IMR-90 (cell line): ENCODE results near the gene A1CF. TPM values are rescaled to one million over a fixed set of nuclear protein-coding genes. Genes with fewer than 3 reads are reported as not detected.
A peak's percentile ranks its signal among the peaks of the same experiment; 100 is the strongest.
"Not testable (repeated sequence)": the region's sequence is repeated elsewhere in the genome, so short reads cannot be mapped to it uniquely, and the experiment has no call there.

Experiments used
- ATAC-seq: fragments of 200-7000 bp; cut with Tn5 transposase; 2 replicates; pipeline ENCODE4 v1.9.1; 2020; ENCODE audit warnings: low read depth, mild to moderate bottlenecking, moderate library complexity
- BruUV-seq: library from RNA; stranded (reverse); fragments of 400-500 nt; replicated peaks from 2 replicates; lab custom pipeline; 2021; lab: Mats Ljungman, UMichigan
- CTCF ChIA-PET: fragments of 300-600 bp; formaldehyde crosslinking; extraction: SDS; loops from one replicate; lab custom pipeline; 2021; ENCODE audit warnings: antibody characterized with exemption; lab: Yijun Ruan, JAX
- POLR2A ChIA-PET: fragments of 300-600 bp; sonication (Branson Sonifier 250); formaldehyde crosslinking; loops from one replicate; lab custom pipeline; 2022; ENCODE audit warnings: antibody characterized with exemption; ENCODE audit not compliant: unreplicated experiment; lab: Charles Lee
- DNase-seq: peaks from one replicate; pipeline ENCODE4 v3.0.0; 2013
- H2AFZ ChIP-seq: replicated peaks from 2 replicates; pipeline ENCODE3; 2013; ENCODE audit warnings: low read length, mild to moderate bottlenecking; ENCODE audit not compliant: poor library complexity
- H2AK5ac ChIP-seq: 2 replicates; pipeline ENCODE4 v1.6.1; 2013; ENCODE audit warnings: low read depth, low read length, inconsistent platforms
- H2AK9ac ChIP-seq: replicated peaks from 2 replicates; pipeline ENCODE3; 2013; ENCODE audit warnings: mild to moderate bottlenecking, low read depth, low read length, moderate library complexity; ENCODE audit not compliant: poor library complexity
- H2BK120ac ChIP-seq: 2 replicates; pipeline ENCODE4 v1.6.1; 2013; ENCODE audit warnings: low read depth, low read length, inconsistent platforms
- H2BK15ac ChIP-seq: 3 replicates; pipeline ENCODE4 v1.6.1; 2013; ENCODE audit warnings: low read depth, low read length, inconsistent platforms
- H2BK20ac ChIP-seq: 2 replicates; pipeline ENCODE4 v1.6.1; 2013; ENCODE audit warnings: low read depth, mild to moderate bottlenecking, inconsistent platforms, low read length, moderate library complexity
- H2BK5ac ChIP-seq: 2 replicates; pipeline ENCODE4 v1.6.1; 2013; ENCODE audit warnings: mild to moderate bottlenecking, low read depth, low read length, inconsistent platforms; ENCODE audit not compliant: poor library complexity, severe bottlenecking
- H3K14ac ChIP-seq: replicated peaks from 2 replicates; pipeline ENCODE4 v1.6.1; 2013; ENCODE audit warnings: low read depth, low read length, inconsistent platforms
- H3K18ac ChIP-seq: 2 replicates; pipeline ENCODE4 v1.6.1; 2013; ENCODE audit warnings: low read depth, low read length, control low read depth
- H3K23ac ChIP-seq: 2 replicates; pipeline ENCODE4 v1.6.1; 2013; ENCODE audit warnings: low read depth, low read length, inconsistent platforms
- H3K27ac ChIP-seq: 2 replicates; pipeline ENCODE4 v1.5.1; 2013; ENCODE audit warnings: mild to moderate bottlenecking, control low read depth, low read length; ENCODE audit not compliant: insufficient read depth
- H3K27me3 ChIP-seq: 2 replicates; pipeline ENCODE4 v1.6.1; 2013; ENCODE audit warnings: low read length; ENCODE audit not compliant: control insufficient read depth, insufficient read depth
- H3K36me3 ChIP-seq: 2 replicates; pipeline ENCODE4 v1.6.1; 2013; ENCODE audit warnings: low read length, mixed read lengths; ENCODE audit not compliant: control insufficient read depth, insufficient read depth
- H3K4ac ChIP-seq: 2 replicates; pipeline ENCODE4 v1.6.1; 2013; ENCODE audit warnings: low read depth, low read length, inconsistent platforms
- H3K4me1 ChIP-seq: 2 replicates; pipeline ENCODE4 v1.6.1; 2013; ENCODE audit warnings: low read length, mixed read lengths; ENCODE audit not compliant: control insufficient read depth, insufficient read depth
- H3K4me2 ChIP-seq: 2 replicates; pipeline ENCODE4 v1.6.1; 2013; ENCODE audit warnings: low read depth, mild to moderate bottlenecking, control low read depth, low read length, moderate library complexity
- H3K4me3 ChIP-seq: 2 replicates; pipeline ENCODE4 v1.5.1; 2013; ENCODE audit warnings: low read depth, mild to moderate bottlenecking, control low read depth, low read length, moderate library complexity; ENCODE audit not compliant: insufficient read depth
- H3K56ac ChIP-seq: 2 replicates; pipeline ENCODE4 v1.6.1; 2013; ENCODE audit warnings: low read length, inconsistent platforms; ENCODE audit not compliant: insufficient read depth; ENCODE audit errors: extremely low read depth
- H3K79me1 ChIP-seq, 2 experiments: 2 replicates each; pipeline ENCODE4 v1.6.1; 2013; ENCODE audit warnings: low read length in 2 of 2, inconsistent platforms in 1 of 2, low read depth in 1 of 2
- H3K9ac ChIP-seq: 2 replicates; pipeline ENCODE4 v1.6.1; 2013; ENCODE audit warnings: low read depth, low read length, control low read depth
- H3K9me1 ChIP-seq: 2 replicates; pipeline ENCODE4 v1.6.1; 2013; ENCODE audit warnings: low read length, inconsistent platforms; ENCODE audit not compliant: insufficient read depth
- H3K9me3 ChIP-seq: 2 replicates; pipeline ENCODE4 v1.6.1; 2013; ENCODE audit warnings: low read length; ENCODE audit not compliant: control insufficient read depth, insufficient read depth
- H4K20me1 ChIP-seq: 2 replicates; pipeline ENCODE4 v1.6.1; 2013; ENCODE audit warnings: low read length, inconsistent platforms; ENCODE audit not compliant: insufficient read depth
- H4K5ac ChIP-seq: 2 replicates; pipeline ENCODE4 v1.6.1; 2013; ENCODE audit warnings: mild to moderate bottlenecking, low read depth, low read length, control low read depth
- H4K8ac ChIP-seq, 2 experiments: 2 replicates each; pipeline ENCODE4 v1.6.1; 2013; ENCODE audit warnings: low read depth in 2 of 2, low read length in 2 of 2, control low read depth in 1 of 2, inconsistent platforms in 1 of 2
- H4K91ac ChIP-seq: 2 replicates; pipeline ENCODE4 v1.6.1; 2013; ENCODE audit warnings: low read depth, low read length, inconsistent platforms; ENCODE audit not compliant: insufficient read depth
- CEBPB ChIP-seq: IDR thresholded peaks from 2 replicates; pipeline ENCODE4 v1.6.1; 2012; ENCODE audit warnings: low read depth, low read length, improper control_type of control experiment
- CHD1 ChIP-seq: IDR thresholded peaks from 2 replicates; pipeline ENCODE4 v1.6.1; 2012; ENCODE audit warnings: low read depth, low read length, improper control_type of control experiment
- CTCF ChIP-seq: conservative IDR thresholded peaks from 2 replicates; pipeline ENCODE4 v1.5.1; 2012; ENCODE audit warnings: mild to moderate bottlenecking, low read depth, low read length, improper control_type of control experiment
- RAD21 ChIP-seq: IDR thresholded peaks from 2 replicates; pipeline ENCODE4 v1.6.1; 2012; ENCODE audit warnings: low read length, improper control_type of control experiment
- SMC3 ChIP-seq: fragments of 150-350 bp; IDR thresholded peaks from 2 replicates; pipeline ENCODE4 v1.6.1; 2016; ENCODE audit warnings: low read depth, mild to moderate bottlenecking, antibody characterized with exemption, low read length, moderate library complexity
- WGBS, 2 experiments: methylation state at CpG; one replicate each; pipeline versions ENCODE4 v1.1.5 to v1.1.7; 2013; ENCODE audit warnings: missing lambda C conversion rate in 2 of 2; ENCODE audit not compliant: insufficient read length in 1 of 2; ENCODE audit errors: extremely low coverage in 2 of 2; 5-methylcytosine and 5-hydroxymethylcytosine counted together
- dilution Hi-C: fragments of 300-500 bp; cut with HindIII; formaldehyde crosslinking; loops from one replicate; pipeline ENCODE4 v1.14.3; 2018; ENCODE audit warnings: low sequenced_read_pairs; ENCODE audit not compliant: unreplicated experiment
- in situ Hi-C: fragments of 300-500 bp; cut with MboI; formaldehyde crosslinking; loops from 3 replicates; pipeline ENCODE4 v1.14.3; 2019; ENCODE audit warnings: low sequenced_read_pairs, inconsistent platforms, mixed read lengths
- intact Hi-C: fragments of 100-400 bp; cut with micrococcal nuclease; formaldehyde crosslinking; loops from 2 replicates; pipeline ENCODE4 v1.10.0; 2022
- polyA plus RNA-seq, 3 experiments: library from polyadenylated mRNA; depleted of rRNA; stranded (reverse); fragments of >200 nt; gene quantifications; 2 replicates each; pipeline ENCODE4 v1.2.3, GENCODE V29; 2012; ENCODE audit warnings: low replicate concordance in 1 of 3
- total RNA-seq: library from RNA; depleted of rRNA; stranded (reverse); fragments of >200 nt; gene quantifications from 2 replicates; pipeline ENCODE4 v1.2.3, GENCODE V29; 2012

A1CF gene
- total and polyA plus RNA-seq, 2 of the 4 experiments (the other 2 are of a cell fraction): not detected

DNA sequence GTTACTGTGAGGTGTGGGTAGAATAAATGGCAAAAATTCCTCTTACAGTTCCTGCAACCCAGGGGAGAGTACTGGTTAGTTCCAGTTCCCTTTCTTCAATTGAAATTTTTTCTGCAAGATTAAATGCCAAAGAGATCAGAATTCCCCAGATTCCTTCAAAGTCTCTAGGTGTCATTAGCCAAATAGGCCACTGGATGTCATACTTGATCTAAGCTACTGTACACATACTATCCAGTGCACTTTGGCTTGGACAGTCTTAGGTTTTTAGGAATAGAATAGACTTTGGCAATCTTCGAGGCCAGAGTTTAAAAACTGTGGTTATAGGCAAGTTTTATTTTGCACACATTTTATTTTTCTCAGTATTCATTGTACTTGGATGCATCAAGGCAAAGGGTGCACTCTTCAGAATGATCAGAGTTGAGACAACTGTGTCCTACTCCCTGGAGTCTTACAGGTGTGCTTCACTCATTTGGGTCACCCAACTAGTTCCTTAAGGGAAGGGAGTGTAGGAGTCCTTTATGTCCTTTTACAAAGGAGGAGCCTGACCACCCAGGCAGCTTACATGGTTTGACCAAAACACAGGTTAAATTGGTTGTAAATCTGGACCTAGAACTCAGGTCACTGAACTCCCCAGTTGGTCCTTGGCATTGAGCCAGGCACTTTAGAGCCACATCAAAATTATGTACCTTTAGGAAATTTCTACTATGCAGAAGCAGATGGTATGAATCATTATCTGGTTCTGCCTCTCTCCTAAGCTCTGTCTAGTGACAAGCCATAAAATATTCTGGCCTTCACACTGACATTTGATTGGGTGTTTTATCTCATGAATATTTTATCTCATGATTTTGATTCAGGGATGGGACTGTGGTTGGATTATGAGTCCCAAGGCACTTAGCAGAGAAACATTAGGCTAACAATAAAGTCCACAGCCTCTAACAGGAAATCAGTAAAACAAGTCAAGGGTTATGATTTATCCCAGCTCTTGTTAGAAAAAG lies 96.2 kb downstream of the A1CF start:
- H3K36me3 ChIP-seq: no peaks in the 10 kb centered on the region
- DNase-seq (peak; percentile 42), ATAC-seq (peak; percentile 94)
- no TSS peak for BruUV-seq
- H3K18ac ChIP-seq: no peak overlapping the region
- no peak overlapping the region for H2BK120ac ChIP-seq
- no peak overlapping the region for H4K5ac ChIP-seq
- H3K56ac ChIP-seq: no peak overlapping the region
- no peak overlapping the region for H3K4me2 ChIP-seq
- no peak overlapping the region for H3K4ac ChIP-seq
- WGBS, 2 experiments: no CpG with 5 or more reads among the region's 1 CpG
- no peak overlapping the region for H2AFZ ChIP-seq
- H4K91ac ChIP-seq: no peak overlapping the region
- no peaks in the 10 kb centered on the region for H3K9me3 ChIP-seq
- H2AK5ac ChIP-seq: no peak overlapping the region
- no peak overlapping the region for H2BK20ac ChIP-seq
- H3K79me1 ChIP-seq: no peaks in the 10 kb centered on the region
- no peak overlapping the region for H3K4me3 ChIP-seq
- no peaks in the 10 kb centered on the region for H3K4me1 ChIP-seq
- CTCF ChIA-PET: no interaction called here
- in situ Hi-C loops (no loop called here), dilution Hi-C loops (no loop called here), intact Hi-C loops (loop anchor here (1.0 kb wide), 1 partner anchor 102 kb away; no protein-coding TSS in a partner anchor)
- H3K27ac ChIP-seq: no peak overlapping the region
- no peak overlapping the region for H3K9ac ChIP-seq
- no peak overlapping the region for H2BK5ac ChIP-seq
- H4K8ac ChIP-seq: no peak overlapping the region
- H3K9me1 ChIP-seq: no peaks in the 10 kb centered on the region
- TF ChIP-seq CEBPB (no peak), SMC3 (peak; percentile 41), RAD21 (peak; percentile 66), CHD1 (no peak), CTCF (peak; percentile 52)
- POLR2A ChIA-PET: no interaction called here
- no peak overlapping the region for H3K14ac ChIP-seq
- no peak overlapping the region for H3K23ac ChIP-seq
- H4K20me1 ChIP-seq: no peaks in the 10 kb centered on the region
- H2BK15ac ChIP-seq: no peak overlapping the region
- H3K27me3 ChIP-seq: peaks cover 2% of the 10 kb centered on the region; the same call in 1 of the 2 replicates
- no peak overlapping the region for H2AK9ac ChIP-seq

DNA sequence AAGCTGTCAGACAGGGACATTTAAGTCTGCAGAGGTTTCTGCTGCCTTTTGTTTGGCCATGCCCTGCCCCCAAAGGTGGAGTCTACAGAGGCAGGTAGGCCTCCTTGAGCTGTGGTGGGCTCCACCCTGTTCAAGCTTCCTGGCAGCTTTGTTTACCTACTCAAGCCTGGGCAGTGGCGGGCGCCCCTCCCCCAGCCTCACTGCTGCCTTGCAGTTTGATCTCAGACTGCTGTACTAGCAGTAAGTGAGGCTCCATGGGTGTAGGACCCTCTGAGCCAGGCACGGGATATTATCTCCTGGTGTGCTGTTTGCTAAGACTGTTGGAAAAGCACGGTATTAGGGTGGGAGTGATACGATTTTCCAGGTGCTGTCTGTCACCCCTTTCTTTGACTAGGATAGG lies 97.5 kb downstream of the A1CF start:
- H3K27me3 ChIP-seq, H2BK5ac ChIP-seq, H2BK15ac ChIP-seq, in situ Hi-C loops, H4K5ac ChIP-seq, intact Hi-C loops, H3K4me2 ChIP-seq, H3K79me1 ChIP-seq, BruUV-seq, H3K4me3 ChIP-seq, DNase-seq, H2AK9ac ChIP-seq, H3K9me3 ChIP-seq, H3K4ac ChIP-seq, H3K9ac ChIP-seq, H4K8ac ChIP-seq, ATAC-seq, H3K27ac ChIP-seq, H3K36me3 ChIP-seq, POLR2A ChIA-PET, H2BK20ac ChIP-seq, H3K4me1 ChIP-seq, dilution Hi-C loops, H3K9me1 ChIP-seq, H3K14ac ChIP-seq, H2AFZ ChIP-seq, H4K91ac ChIP-seq, H3K56ac ChIP-seq, H2BK120ac ChIP-seq, H4K20me1 ChIP-seq, H3K18ac ChIP-seq, H3K23ac ChIP-seq, H2AK5ac ChIP-seq: not testable (repeated sequence)
- WGBS, 2 experiments: no CpG with 5 or more reads among the region's 5 CpGs
- CTCF ChIA-PET: interaction anchor here (0.6 kb wide), 1 partner anchor 530 kb away, joined by 3 read pairs; no protein-coding TSS in a partner anchor
